ENCODE results near the gene ARSH. TPM values are rescaled to one million over a fixed set of nuclear protein-coding genes. Genes with fewer than 3 reads are reported as not detected.

ARSH gene
- total and polyA plus RNA-seq, 2 donors, result 0.02 to 0.05 TPM

- Histone ChIP-seq H3K36me3 (ENCODE audit: control insufficient read depth in 2 of 2, insufficient read depth in 2 of 2, low read length in 1 of 2) (no peaks in the 10 kb centered on the region), H3K4me1 (ENCODE audit: control insufficient read depth in 2 of 2, insufficient read depth in 2 of 2, low read length in 2 of 2) (no peaks in the 10 kb centered on the region), H3K4me3 (ENCODE audit: low read length in 2 of 2) (no peak overlapping the region), H3K27me3 (ENCODE audit: control insufficient read depth in 2 of 2, insufficient read depth in 1 of 2, low read length in 1 of 2) (no peaks in the 10 kb centered on the region), H3K27ac (ENCODE audit: low read depth in 1 of 2, low read length in 1 of 2) (no peak overlapping the region), H3K9me3 (ENCODE audit: control insufficient read depth in 2 of 2, insufficient read depth in 1 of 2, low read length in 1 of 2) (no peaks in the 10 kb centered on the region)
- WGBS, result 64% methylated on average over 9 of the region's 9 CpGs
- no peak for DNase-seq (ENCODE audit: low read depth in 6 of 9, low spot score in 9 of 9)
Measured at GRCh38 chrX:3066555-3066954, 60.2 kb downstream of the ARSH start.

DNA sequence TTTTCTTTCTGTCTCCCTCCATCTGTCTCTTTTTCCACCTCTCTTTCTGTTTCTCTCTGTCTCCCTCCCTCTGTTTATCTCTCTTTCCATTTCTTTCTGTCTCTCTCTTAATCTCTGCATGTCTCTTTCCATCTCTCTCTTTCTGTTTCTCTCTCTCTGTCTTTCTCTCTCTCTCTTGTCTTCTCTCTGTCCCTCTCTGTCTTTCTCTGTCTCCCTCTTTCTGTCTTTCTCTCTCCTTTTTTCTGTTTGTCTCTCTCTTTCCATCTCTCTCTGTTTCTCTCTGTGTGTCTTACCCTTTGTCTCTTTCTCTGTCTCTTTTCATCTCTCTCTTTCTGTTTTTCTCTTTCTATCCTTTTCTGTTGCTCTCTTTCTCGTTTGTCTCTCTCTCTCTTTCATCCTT, 69.6 kb downstream of the ARSH start:
- no peak overlapping the region for H3K27ac ChIP-seq (ENCODE audit: low read depth in 1 of 2, low read length in 1 of 2)
- 50% methylated on average over 1 of the region's 1 CpG for WGBS
- H3K27me3 ChIP-seq (ENCODE audit: control insufficient read depth in 2 of 2, insufficient read depth in 1 of 2, low read length in 1 of 2), result peaks cover 0 to 2% of the 10 kb centered on the region in 2 donors
- no peaks in the 10 kb centered on the region for H3K9me3 ChIP-seq (ENCODE audit: control insufficient read depth in 2 of 2, insufficient read depth in 1 of 2, low read length in 1 of 2)
- H3K4me1 ChIP-seq (ENCODE audit: control insufficient read depth in 2 of 2, insufficient read depth in 2 of 2, low read length in 2 of 2), result no peaks in the 10 kb centered on the region
- no peaks in the 10 kb centered on the region for H3K36me3 ChIP-seq (ENCODE audit: control insufficient read depth in 2 of 2, insufficient read depth in 2 of 2, low read length in 1 of 2)
- DNase-seq (ENCODE audit: low read depth in 6 of 9, low spot score in 9 of 9), result no peak
- H3K4me3 ChIP-seq (ENCODE audit: low read length in 2 of 2), result no peak overlapping the region

GRCh38 chrX:3076416-3076991, 70.2 kb downstream of the ARSH start:
- H3K4me3 ChIP-seq (ENCODE audit: low read length in 2 of 2), result no peak overlapping the region
- H3K36me3 ChIP-seq (ENCODE audit: control insufficient read depth in 2 of 2, insufficient read depth in 2 of 2, low read length in 1 of 2), result no peaks in the 10 kb centered on the region
- DNase-seq (ENCODE audit: low read depth in 6 of 9, low spot score in 9 of 9), result no peak
- H3K27me3 ChIP-seq (ENCODE audit: control insufficient read depth in 2 of 2, insufficient read depth in 1 of 2, low read length in 1 of 2), result peaks cover 0 to 2% of the 10 kb centered on the region in 2 donors
- H3K9me3 ChIP-seq (ENCODE audit: control insufficient read depth in 2 of 2, insufficient read depth in 1 of 2, low read length in 1 of 2), result no peaks in the 10 kb centered on the region
- H3K27ac ChIP-seq (ENCODE audit: low read depth in 1 of 2, low read length in 1 of 2), result no peak overlapping the region
- no peaks in the 10 kb centered on the region for H3K4me1 ChIP-seq (ENCODE audit: control insufficient read depth in 2 of 2, insufficient read depth in 2 of 2, low read length in 2 of 2)
- 54% methylated on average over 21 of the region's 21 CpGs for WGBS

Other genes with a start within 250 kb of the ARSH start
- 0.38 TPM for gene GYG2, start 177.6 kb upstream of the ARSH start, total RNA-seq
- gene GYG2, start 177.6 kb upstream of the ARSH start, polyA plus RNA-seq, result 0.23 TPM
- 3.4 TPM for gene ARSD, start 77.2 kb upstream of the ARSH start, total RNA-seq
- gene ARSD, start 77.2 kb upstream of the ARSH start, polyA plus RNA-seq, result 5.5 TPM
- 0.05 TPM for gene ARSF, start 34.9 kb downstream of the ARSH start, total RNA-seq
- 0.18 TPM for gene ARSF, start 34.9 kb downstream of the ARSH start, polyA plus RNA-seq